WERI-Rb-1 (cell line): ENCODE measurements around the gene RGS16.

ENCODE experiments used
- DNase-seq: peaks from one replicate; pipeline ENCODE4 v3.0.0-alpha.2; 2020
- H3K27ac ChIP-seq: fragments of 250-450 bp; sonication (Bioruptor Pico); 2 replicates; pipeline ENCODE4 v1.5.1; 2020; ENCODE audit warnings: mild to moderate bottlenecking, moderate library complexity
- H3K27me3 ChIP-seq: fragments of 250-450 bp; sonication (Bioruptor Pico); 2 replicates; pipeline ENCODE4 v1.5.1; 2021; ENCODE audit warnings: mild to moderate bottlenecking, low read depth, moderate library complexity; ENCODE audit not compliant: insufficient read depth, severe bottlenecking
- H3K36me3 ChIP-seq: fragments of 250-450 bp; sonication (Bioruptor Pico); 2 replicates; pipeline ENCODE4 v1.5.1; 2020; ENCODE audit warnings: mild to moderate bottlenecking, moderate library complexity
- H3K4me3 ChIP-seq: 2 replicates; pipeline ENCODE4 v1.5.1; 2011; ENCODE audit warnings: low read depth, mild to moderate bottlenecking, control low read depth, low read length
- H3K9me3 ChIP-seq: fragments of 250-450 bp; sonication (Bioruptor Pico); 2 replicates; pipeline ENCODE4 v1.5.1; 2021; ENCODE audit warnings: mild to moderate bottlenecking, moderate library complexity; ENCODE audit not compliant: severe bottlenecking
- CTCF ChIP-seq: IDR thresholded peaks from 2 replicates; pipeline ENCODE4 v1.5.1; 2011; ENCODE audit warnings: low read depth, mild to moderate bottlenecking, control low read depth, inconsistent platforms, low read length

Gene RGS16

GRCh38 chr1:182588500-182589396 lies 15.4 kb downstream of the RGS16 start, which contains the start of gene RNASEL:
TSS of gene RNASEL (minus strand) at chr1:182589256. CDS start at chr1:182586806, 2,450 bp downstream.
- Histone ChIP-seq H3K27me3 (no peaks in the 10 kb centered on the region), H3K4me3 (peak within 1 kb of the TSS; percentile 68), H3K9me3 (no peaks in the 10 kb centered on the region), H3K36me3 (no peaks in the 10 kb centered on the region), H3K27ac (peak within 1 kb of the TSS; percentile 53; the same call in 1 of the 2 replicates)
- peak; percentile 46 for DNase-seq
- TF ChIP-seq CTCF = no peak

DNA sequence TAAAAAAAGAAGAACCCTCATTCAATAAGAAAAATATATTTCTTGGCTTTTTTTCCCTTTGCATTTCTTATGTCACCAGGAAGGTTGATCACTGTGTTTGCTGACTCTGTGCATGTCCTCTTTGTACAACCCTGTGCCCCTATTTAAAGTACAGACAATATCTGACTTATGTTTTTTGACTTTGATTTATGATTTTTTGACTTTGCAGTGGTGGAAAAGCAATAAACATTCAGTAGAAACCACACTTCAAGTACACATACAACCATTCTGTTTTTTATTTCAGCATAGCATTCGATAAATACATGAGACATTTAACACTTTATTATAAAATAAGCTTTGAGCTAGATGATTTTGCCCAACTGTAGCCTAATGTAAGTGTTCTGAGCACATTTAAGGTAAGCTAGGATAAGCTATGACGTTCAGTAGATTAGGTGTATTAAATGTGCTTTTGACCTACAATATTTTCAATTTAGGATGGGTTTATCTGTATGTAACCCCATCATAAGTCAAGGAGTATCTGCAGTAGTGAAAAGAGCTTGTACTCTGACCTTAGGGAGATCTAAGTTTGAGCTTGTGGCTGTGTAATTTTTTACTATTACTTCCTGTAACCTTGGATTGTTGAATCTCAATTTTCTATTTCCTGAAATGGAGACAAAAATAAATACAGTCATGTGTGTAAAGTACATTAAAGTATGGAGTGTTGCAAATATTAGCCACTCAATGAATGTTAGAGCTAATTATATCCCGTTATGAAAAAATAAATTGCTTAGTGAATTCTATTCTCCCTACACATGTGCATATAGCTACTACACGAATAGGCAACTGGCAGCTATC lies 16.3 kb downstream of the RGS16 start:
- Histone ChIP-seq H3K9me3 (no peaks in the 10 kb centered on the region), H3K27me3 (no peaks in the 10 kb centered on the region), H3K27ac (no peak overlapping the region), H3K36me3 (no peaks in the 10 kb centered on the region), H3K4me3 (peak overlapping the region; percentile 68)
- no peak for DNase-seq
- TF ChIP-seq CTCF = no peak

DNA sequence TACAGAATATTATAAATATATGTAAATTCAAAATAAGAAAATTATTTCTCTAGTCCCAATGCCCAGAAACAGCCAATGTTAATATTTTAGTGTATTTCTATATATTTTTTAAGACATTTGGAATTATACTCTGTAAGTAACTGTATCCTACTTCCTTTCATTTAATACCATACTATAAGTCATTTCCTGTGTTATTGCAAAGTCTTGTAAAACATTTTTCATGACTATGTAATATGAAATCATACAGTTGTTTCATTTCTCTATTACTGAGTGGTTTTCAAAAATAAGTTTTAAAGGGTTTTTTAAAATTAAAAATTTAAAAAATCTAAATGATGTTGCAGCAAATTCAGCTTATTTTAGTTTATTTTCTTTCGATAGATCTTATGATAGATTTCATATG lies 17.1 kb downstream of the RGS16 start:
- no peak for TF ChIP-seq CTCF

GRCh38 chr1:182586380-182586779 lies 17.8 kb downstream of the RGS16 start:
- TF ChIP-seq CTCF = no peak
- Histone ChIP-seq H3K4me3 (no peak overlapping the region), H3K9me3 (no peaks in the 10 kb centered on the region), H3K36me3 (no peaks in the 10 kb centered on the region), H3K27ac (no peak overlapping the region), H3K27me3 (no peaks in the 10 kb centered on the region)
- no peak for DNase-seq

More for the DNA sequence above, 17.1 kb downstream of the RGS16 start:
- no peak for DNase-seq
- Histone ChIP-seq H3K9me3 (no peaks in the 10 kb centered on the region), H3K4me3 (no peak overlapping the region), H3K27ac (no peak overlapping the region), H3K36me3 (no peaks in the 10 kb centered on the region), H3K27me3 (no peaks in the 10 kb centered on the region)

DNA sequence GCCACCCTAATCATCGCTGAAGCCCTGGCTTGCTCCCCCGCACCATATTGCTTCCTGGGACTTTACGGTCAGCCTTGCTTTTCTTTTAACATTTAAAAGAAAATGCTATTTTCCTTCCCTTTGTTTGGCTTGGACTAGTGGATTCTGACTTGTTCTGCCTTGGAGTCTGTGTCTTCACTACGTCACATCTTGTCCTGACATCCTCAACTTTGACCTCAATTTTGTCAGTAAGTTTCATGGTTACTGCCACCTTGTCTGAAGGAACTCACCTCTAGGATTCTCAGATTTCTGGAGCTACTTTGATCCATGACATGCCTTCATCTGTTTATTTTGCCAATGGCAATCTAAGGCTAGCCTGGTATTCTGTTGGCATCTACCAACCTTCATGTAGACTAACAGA lies 19.4 kb downstream of the RGS16 start:
- Histone ChIP-seq H3K9me3 (no peaks in the 10 kb centered on the region), H3K36me3 (no peaks in the 10 kb centered on the region), H3K4me3 (no peak overlapping the region), H3K27ac (no peak overlapping the region), H3K27me3 (no peaks in the 10 kb centered on the region)
- TF ChIP-seq CTCF = no peak
- DNase-seq = no peak
